HG03280 (cell line): Measurements from ENCODE around the gene MAP3K21.

ENCODE experiments used
- ATAC-seq: cut with Tn5 transposase; IDR thresholded peaks from one replicate; pipeline ENCODE4 v1.9.1; 2021; ENCODE audit warnings: mild to moderate bottlenecking, moderate library complexity; ENCODE audit not compliant: unreplicated experiment

MAP3K21 gene

GRCh38 chr1:233431753-233432403 is 104.4 kb downstream of the MAP3K21 start:
- ATAC-seq = no peak

- ATAC-seq = no peak
Measured at GRCh38 chr1:233432916-233433315, 105.4 kb downstream of the MAP3K21 start.

- no peak for ATAC-seq
Measured at GRCh38 chr1:233433436-233434210, 106.1 kb downstream of the MAP3K21 start.
